Activated T-helper 1 cell treated with anti-CD3 and anti-CD28 coated beads, Interleukin-12 subunit alpha, Interleukin-12 subunit beta, Interleukin-2, Interleukin-4 antibody, amounts not matched to agents 30 ng/mL and 10 ng/mL and 1 ng/mL, durations not matched to agents 14 hours and 24 hours and 36 hours (primary cell): Measurements from ENCODE around the gene ZSWIM5. TPM values are rescaled to one million over a fixed set of nuclear protein-coding genes. Genes with fewer than 3 reads are reported as not detected.
"Not testable (repeated sequence)": the region's sequence is repeated elsewhere in the genome, so short reads cannot be mapped to it uniquely, and the experiment has no call there.

ENCODE experiments used
- DNase-seq: peaks from one replicate; pipeline ENCODE4 v3.0.0; 2021; ENCODE audit warnings: low spot score
- H3K27ac Mint-ChIP-seq: one replicate; pipeline ENCODE4 v1.8.0; 2021; ENCODE audit warnings: mild to moderate bottlenecking, mixed read lengths
- H3K27me3 Mint-ChIP-seq: one replicate; pipeline ENCODE4 v1.8.0; 2022; ENCODE audit warnings: mild to moderate bottlenecking, moderate library complexity, mixed read lengths; ENCODE audit not compliant: insufficient read depth
- H3K36me3 Mint-ChIP-seq: one replicate; pipeline ENCODE4 v1.8.0; 2021; ENCODE audit warnings: low read depth, mixed read lengths
- H3K4me1 Mint-ChIP-seq: one replicate; pipeline ENCODE4 v1.8.0; 2021; ENCODE audit warnings: low read depth, mixed read lengths
- H3K4me3 Mint-ChIP-seq: one replicate; pipeline ENCODE4 v1.8.0; 2021; ENCODE audit warnings: mild to moderate bottlenecking, moderate library complexity, mixed read lengths
- H3K9me3 Mint-ChIP-seq: one replicate; pipeline ENCODE4 v1.8.0; 2021; ENCODE audit warnings: mixed read lengths
- intact Hi-C: fragments of 100-400 bp; cut with micrococcal nuclease; formaldehyde crosslinking; loops from one replicate; pipeline ENCODE4 v1.15.1; 2024
- total RNA-seq: library from RNA; stranded (reverse); gene quantifications from 2 replicates; pipeline ENCODE4 v1.2.3, GENCODE V29; 2022

The ZSWIM5 gene
- total RNA-seq, 1 donor from 2014 or later, result 0.10 TPM

- no peak overlapping the region for H3K27ac Mint-ChIP-seq
- no peak for DNase-seq
- H3K36me3 Mint-ChIP-seq, result peaks cover 22% of the 10 kb centered on the region
- H3K4me3 Mint-ChIP-seq, result peak overlapping the region; percentile 8
- no peaks in the 10 kb centered on the region for H3K9me3 Mint-ChIP-seq
- intact Hi-C loops, result no loop called here
- no peaks in the 10 kb centered on the region for H3K27me3 Mint-ChIP-seq
- peaks cover 38% of the 10 kb centered on the region for H3K4me1 Mint-ChIP-seq
Measured at GRCh38 chr1:45008516-45008915, 197.9 kb downstream of the ZSWIM5 start.

GRCh38 chr1:45008076-45008475, 198.3 kb downstream of the ZSWIM5 start:
- Mint-ChIP-seq H3K9me3 (no peaks in the 10 kb centered on the region), H3K27me3 (no peaks in the 10 kb centered on the region), H3K4me1 (peaks cover 34% of the 10 kb centered on the region), H3K36me3 (peaks cover 26% of the 10 kb centered on the region), H3K4me3 (no peak overlapping the region), H3K27ac (no peak overlapping the region)
- intact Hi-C loops, result no loop called here
- no peak for DNase-seq

- no peak for DNase-seq
- Mint-ChIP-seq H3K36me3 (peaks cover 32% of the 10 kb centered on the region), H3K27me3 (no peaks in the 10 kb centered on the region), H3K9me3 (no peaks in the 10 kb centered on the region), H3K4me3 (no peak overlapping the region), H3K27ac (no peak overlapping the region), H3K4me1 (peaks cover 27% of the 10 kb centered on the region)
- intact Hi-C loops, result no loop called here
Measured at GRCh38 chr1:45007311-45007710, 199.1 kb downstream of the ZSWIM5 start.

- Mint-ChIP-seq H3K4me3 (no peak overlapping the region), H3K9me3 (no peaks in the 10 kb centered on the region), H3K27me3 (no peaks in the 10 kb centered on the region), H3K27ac (no peak overlapping the region), H3K36me3 (peaks cover 33% of the 10 kb centered on the region), H3K4me1 (peaks cover 20% of the 10 kb centered on the region)
- no peak for DNase-seq
- intact Hi-C loops, result no loop called here
Measured at GRCh38 chr1:45005761-45006160, 200.6 kb downstream of the ZSWIM5 start.

- Mint-ChIP-seq H3K27me3 (no peaks in the 10 kb centered on the region), H3K4me3 (no peak overlapping the region), H3K36me3 (peaks cover 34% of the 10 kb centered on the region), H3K9me3 (no peaks in the 10 kb centered on the region), H3K4me1 (peaks cover 18% of the 10 kb centered on the region), H3K27ac (no peak overlapping the region)
- intact Hi-C loops, result no loop called here
- no peak for DNase-seq
Measured at GRCh38 chr1:45004281-45004920, 202.0 kb downstream of the ZSWIM5 start.

GRCh38 chr1:45003741-45004140, 202.7 kb downstream of the ZSWIM5 start:
- H3K27ac Mint-ChIP-seq, result no peak overlapping the region
- intact Hi-C loops, result no loop called here
- H3K9me3 Mint-ChIP-seq, result no peaks in the 10 kb centered on the region
- H3K4me1 Mint-ChIP-seq, result peaks cover 11% of the 10 kb centered on the region
- no peak for DNase-seq
- no peaks in the 10 kb centered on the region for H3K27me3 Mint-ChIP-seq
- peaks cover 28% of the 10 kb centered on the region for H3K36me3 Mint-ChIP-seq
- H3K4me3 Mint-ChIP-seq, result no peak overlapping the region

GRCh38 chr1:45002650-45003645, 203.5 kb downstream of the ZSWIM5 start:
- intact Hi-C loops, result no loop called here
- Mint-ChIP-seq H3K36me3 (peaks cover 25% of the 10 kb centered on the region), H3K27ac (peak overlapping the region; percentile 7), H3K4me1 (peaks cover 11% of the 10 kb centered on the region), H3K4me3 (no peak overlapping the region), H3K9me3 (no peaks in the 10 kb centered on the region), H3K27me3 (no peaks in the 10 kb centered on the region)
- DNase-seq, result no peak

GRCh38 chr1:45001576-45001975, 204.8 kb downstream of the ZSWIM5 start:
- peaks cover 21% of the 10 kb centered on the region for H3K36me3 Mint-ChIP-seq
- H3K4me3 Mint-ChIP-seq, H3K27ac Mint-ChIP-seq, DNase-seq, H3K27me3 Mint-ChIP-seq, intact Hi-C loops, H3K9me3 Mint-ChIP-seq: not testable (repeated sequence)
- peaks cover 11% of the 10 kb centered on the region for H3K4me1 Mint-ChIP-seq

- H3K36me3 Mint-ChIP-seq, result peaks cover 21% of the 10 kb centered on the region
- H3K27ac Mint-ChIP-seq, result peak overlapping the region; percentile 1
- intact Hi-C loops, result no loop called here
- H3K9me3 Mint-ChIP-seq, result no peaks in the 10 kb centered on the region
- peaks cover 11% of the 10 kb centered on the region for H3K4me1 Mint-ChIP-seq
- DNase-seq, result no peak
- no peaks in the 10 kb centered on the region for H3K27me3 Mint-ChIP-seq
- no peak overlapping the region for H3K4me3 Mint-ChIP-seq
Measured at GRCh38 chr1:45001011-45001481, 205.4 kb downstream of the ZSWIM5 start.

GRCh38 chr1:44999232-44999631, 207.2 kb downstream of the ZSWIM5 start:
- peaks cover 11% of the 10 kb centered on the region for H3K4me1 Mint-ChIP-seq
- H3K27me3 Mint-ChIP-seq, result no peaks in the 10 kb centered on the region
- H3K36me3 Mint-ChIP-seq, result peaks cover 12% of the 10 kb centered on the region
- intact Hi-C loops, result no loop called here
- no peak for DNase-seq
- H3K9me3 Mint-ChIP-seq, result no peaks in the 10 kb centered on the region
- H3K4me3 Mint-ChIP-seq, result no peak overlapping the region
- no peak overlapping the region for H3K27ac Mint-ChIP-seq

- DNase-seq, result no peak
- Mint-ChIP-seq H3K27me3 (no peaks in the 10 kb centered on the region), H3K9me3 (no peaks in the 10 kb centered on the region), H3K4me3 (no peak overlapping the region), H3K27ac (no peak overlapping the region), H3K36me3 (no peaks in the 10 kb centered on the region), H3K4me1 (peaks cover 7% of the 10 kb centered on the region)
- intact Hi-C loops, result no loop called here
Measured at GRCh38 chr1:44995467-44996238, 210.8 kb downstream of the ZSWIM5 start.

- intact Hi-C loops, result no loop called here
- no peak overlapping the region for H3K4me3 Mint-ChIP-seq
- H3K4me1 Mint-ChIP-seq, result peaks cover under 1% of the 10 kb centered on the region
- peaks cover 1% of the 10 kb centered on the region for H3K27me3 Mint-ChIP-seq
- H3K36me3 Mint-ChIP-seq, result no peaks in the 10 kb centered on the region
- DNase-seq, result no peak
- no peak overlapping the region for H3K27ac Mint-ChIP-seq
- no peaks in the 10 kb centered on the region for H3K9me3 Mint-ChIP-seq
Measured at GRCh38 chr1:44994309-44994898, 212.0 kb downstream of the ZSWIM5 start.
